Choroid plexus epithelial cell (primary cell): ENCODE results near the gene FJX1.

Experiments
- DNase-seq: peaks from one replicate; pipeline ENCODE4 v3.0.0-alpha.2; 2010; ENCODE audit warnings: low read depth
- H3K4me3 ChIP-seq: 2 replicates; pipeline ENCODE4 v1.5.1; 2011; ENCODE audit warnings: low read depth, mild to moderate bottlenecking, control low read depth, low read length, moderate library complexity
- CTCF ChIP-seq: conservative IDR thresholded peaks from 2 replicates; pipeline ENCODE4 v1.5.1; 2011; ENCODE audit warnings: low read depth, mild to moderate bottlenecking, control low read depth, inconsistent platforms, low read length, moderate library complexity

FJX1 gene

GRCh38 chr11:35629914-35630313, 11.7 kb downstream of the FJX1 start:
- TF ChIP-seq CTCF, result no peak
- peak; percentile 98 for DNase-seq
- no peak overlapping the region for H3K4me3 ChIP-seq

GRCh38 chr11:35631891-35632290, 13.6 kb downstream of the FJX1 start:
- no peak for DNase-seq
- no peak for TF ChIP-seq CTCF
- no peak overlapping the region for H3K4me3 ChIP-seq

GRCh38 chr11:35632301-35632700, 14.0 kb downstream of the FJX1 start:
- TF ChIP-seq CTCF, result no peak
- DNase-seq, result no peak
- H3K4me3 ChIP-seq, result no peak overlapping the region

- no peak overlapping the region for H3K4me3 ChIP-seq
- no peak for TF ChIP-seq CTCF
- no peak for DNase-seq
These were observed 15.7 kb downstream of the FJX1 start for GRCh38 chr11:35633827-35634423.

GRCh38 chr11:35635933-35636332, 17.7 kb downstream of the FJX1 start:
- H3K4me3 ChIP-seq, result no peak overlapping the region
- no peak for TF ChIP-seq CTCF
- no peak for DNase-seq

- TF ChIP-seq CTCF, result no peak
- no peak overlapping the region for H3K4me3 ChIP-seq
- DNase-seq, result no peak
These were observed 21.4 kb downstream of the FJX1 start for GRCh38 chr11:35639591-35640179.
